ENCODE results near the gene SRCAP.

The SRCAP gene

GRCh38 chr16:30744183-30744582 lies 45.2 kb downstream of the SRCAP start:
- H3K27ac ChIP-seq (ENCODE audit: low read depth, low read length) = peak overlapping the region; percentile 49
- H3K4me1 ChIP-seq (ENCODE audit: insufficient read depth, low read length) = peaks cover 26% of the 10 kb centered on the region
- peaks cover 23% of the 10 kb centered on the region for H3K36me3 ChIP-seq (ENCODE audit: insufficient read depth, low read length)
- H3K9me3 ChIP-seq (ENCODE audit: low read length) = no peaks in the 10 kb centered on the region
- no peak overlapping the region for H3K9ac ChIP-seq (ENCODE audit: low read length)
- no peaks in the 10 kb centered on the region for H3K27me3 ChIP-seq (ENCODE audit: control insufficient read depth in 1 of 2, insufficient read depth in 2 of 2, low read length in 2 of 2)
- H3K4me3 ChIP-seq (ENCODE audit: low read depth in 1 of 2, low read length in 2 of 2) = no peak overlapping the region

GRCh38 chr16:30745082-30745481 lies 46.1 kb downstream of the SRCAP start:
- Histone ChIP-seq H3K9me3 (ENCODE audit: low read length) (no peaks in the 10 kb centered on the region), H3K4me1 (ENCODE audit: insufficient read depth, low read length) (peaks cover 26% of the 10 kb centered on the region), H3K4me3 (ENCODE audit: low read depth in 1 of 2, low read length in 2 of 2) (no peak overlapping the region), H3K27ac (ENCODE audit: low read depth, low read length) (no peak overlapping the region), H3K9ac (ENCODE audit: low read length) (no peak overlapping the region), H3K27me3 (ENCODE audit: control insufficient read depth in 1 of 2, insufficient read depth in 2 of 2, low read length in 2 of 2) (no peaks in the 10 kb centered on the region), H3K36me3 (ENCODE audit: insufficient read depth, low read length) (peaks cover 17% of the 10 kb centered on the region)

GRCh38 chr16:30746638-30747175 lies 47.7 kb downstream of the SRCAP start:
- Histone ChIP-seq H3K27ac (ENCODE audit: low read depth, low read length) (no peak overlapping the region), H3K4me1 (ENCODE audit: insufficient read depth, low read length) (peaks cover 12% of the 10 kb centered on the region), H3K36me3 (ENCODE audit: insufficient read depth, low read length) (peaks cover 28% of the 10 kb centered on the region), H3K9me3 (ENCODE audit: low read length) (no peaks in the 10 kb centered on the region), H3K27me3 (ENCODE audit: control insufficient read depth in 1 of 2, insufficient read depth in 2 of 2, low read length in 2 of 2) (no peaks in the 10 kb centered on the region), H3K4me3 (ENCODE audit: low read depth in 1 of 2, low read length in 2 of 2) (no peak overlapping the region), H3K9ac (ENCODE audit: low read length) (no peak overlapping the region)

GRCh38 chr16:30747331-30747730 lies 48.4 kb downstream of the SRCAP start:
- Histone ChIP-seq H3K4me3 (ENCODE audit: low read depth in 1 of 2, low read length in 2 of 2) (peak overlapping the region; percentile 52 to 98), H3K9ac (ENCODE audit: low read length) (no peak overlapping the region), H3K36me3 (ENCODE audit: insufficient read depth, low read length) (peaks cover 23% of the 10 kb centered on the region), H3K27me3 (ENCODE audit: control insufficient read depth in 1 of 2, insufficient read depth in 2 of 2, low read length in 2 of 2) (no peaks in the 10 kb centered on the region), H3K4me1 (ENCODE audit: insufficient read depth, low read length) (peaks cover 7% of the 10 kb centered on the region), H3K27ac (ENCODE audit: low read depth, low read length) (peak overlapping the region; percentile 81), H3K9me3 (ENCODE audit: low read length) (no peaks in the 10 kb centered on the region)

DNA sequence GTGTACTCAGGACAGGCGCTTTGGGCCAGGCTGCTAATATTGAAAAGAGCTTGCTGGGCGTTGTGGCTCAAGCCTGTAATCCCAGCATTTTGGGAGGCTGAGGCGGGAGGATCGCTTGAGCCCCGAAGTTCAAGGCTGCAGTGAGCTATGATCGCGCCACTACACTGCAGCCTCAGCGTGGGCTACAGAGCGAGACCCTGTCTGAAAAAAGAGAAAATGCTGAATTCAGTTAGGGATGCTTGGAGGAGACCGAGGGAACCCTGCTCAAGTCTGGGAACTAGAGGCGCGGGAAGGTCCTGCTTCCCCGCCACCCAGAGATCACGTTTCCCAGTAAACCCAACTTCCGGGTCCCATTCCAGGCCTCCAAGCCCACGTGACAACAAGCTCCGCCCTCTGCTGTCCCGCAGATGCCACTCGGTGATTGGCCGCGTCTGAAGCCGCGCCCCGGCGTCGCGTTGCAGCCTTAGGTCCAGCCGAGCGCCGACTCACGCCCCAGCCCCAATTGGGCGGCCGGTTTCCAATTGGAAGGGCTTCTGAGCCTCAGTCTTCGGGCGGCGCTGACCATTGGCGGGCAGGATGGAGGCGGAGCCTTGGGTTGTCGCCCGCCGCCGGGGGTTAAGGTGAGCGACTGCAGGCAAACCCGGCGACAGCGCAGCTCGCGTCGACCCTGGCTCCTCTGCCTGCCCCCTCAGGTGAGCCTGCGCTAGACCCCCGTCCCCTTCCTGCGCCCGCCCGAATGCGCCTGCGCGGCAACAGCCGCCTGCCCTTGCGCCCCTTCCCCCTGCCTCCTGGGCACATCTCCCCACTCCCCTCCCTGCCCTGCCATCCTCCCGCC lies 49.0 kb downstream of the SRCAP start, which contains the start of gene PHKG2:
Gene PHKG2 (plus strand): TSS at position 627 of the 835 bp plus-strand sequence. CDS start 396 bp downstream, outside the sequence.
- Histone ChIP-seq H3K4me1 (ENCODE audit: insufficient read depth, low read length) (peaks cover 7% of the 10 kb centered on the region), H3K9me3 (ENCODE audit: low read length) (no peaks in the 10 kb centered on the region), H3K36me3 (ENCODE audit: insufficient read depth, low read length) (peaks cover 21% of the 10 kb centered on the region), H3K4me3 (ENCODE audit: low read depth in 1 of 2, low read length in 2 of 2) (peak within 1 kb of the TSS; percentile 71 to 98), H3K27ac (ENCODE audit: low read depth, low read length) (peak within 1 kb of the TSS; percentile 81), H3K9ac (ENCODE audit: low read length) (no peak within 1 kb of the TSS), H3K27me3 (ENCODE audit: control insufficient read depth in 1 of 2, insufficient read depth in 2 of 2, low read length in 2 of 2) (no peaks in the 10 kb centered on the region)

- no peak overlapping the region for H3K9ac ChIP-seq (ENCODE audit: low read length)
- H3K27ac ChIP-seq (ENCODE audit: low read depth, low read length) = peak overlapping the region; percentile 52
- peak overlapping the region; percentile 71 to 98 for H3K4me3 ChIP-seq (ENCODE audit: low read depth in 1 of 2, low read length in 2 of 2)
Observed at GRCh38 chr16:30748634-30749445, 49.9 kb downstream of the SRCAP start.

DNA sequence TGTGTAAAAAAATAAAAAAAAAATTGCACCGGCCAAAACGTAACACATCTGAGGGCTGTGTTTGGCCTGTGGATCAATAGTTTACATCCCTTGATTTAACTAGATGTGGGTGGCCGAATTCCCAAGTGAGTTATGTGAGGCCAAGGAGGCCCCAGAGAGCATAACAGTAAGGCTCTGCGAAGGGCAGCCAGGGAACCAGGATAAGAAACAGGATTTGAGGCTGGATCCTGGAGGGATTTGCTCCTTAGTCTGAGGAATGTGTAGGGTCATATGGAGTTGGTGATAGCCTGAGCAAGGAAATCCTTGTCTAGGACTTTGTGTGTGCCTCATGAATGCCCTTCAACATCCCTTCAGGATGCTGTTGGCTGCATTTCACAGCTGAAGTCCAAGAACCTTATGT lies 51.2 kb downstream of the SRCAP start:
- Histone ChIP-seq H3K27me3 (ENCODE audit: control insufficient read depth in 1 of 2, insufficient read depth in 2 of 2, low read length in 2 of 2) (no peaks in the 10 kb centered on the region), H3K9ac (ENCODE audit: low read length) (no peak overlapping the region), H3K4me3 (ENCODE audit: low read depth in 1 of 2, low read length in 2 of 2) (no peak overlapping the region), H3K9me3 (ENCODE audit: low read length) (no peaks in the 10 kb centered on the region), H3K4me1 (ENCODE audit: insufficient read depth, low read length) (peaks cover 7% of the 10 kb centered on the region), H3K36me3 (ENCODE audit: insufficient read depth, low read length) (peaks cover 22% of the 10 kb centered on the region), H3K27ac (ENCODE audit: low read depth, low read length) (no peak overlapping the region)

More at GRCh38 chr16:30748634-30749445, 49.9 kb downstream of the SRCAP start:
- Histone ChIP-seq H3K27me3 (ENCODE audit: control insufficient read depth in 1 of 2, insufficient read depth in 2 of 2, low read length in 2 of 2) (no peaks in the 10 kb centered on the region), H3K36me3 (ENCODE audit: insufficient read depth, low read length) (peaks cover 25% of the 10 kb centered on the region), H3K9me3 (ENCODE audit: low read length) (no peaks in the 10 kb centered on the region), H3K4me1 (ENCODE audit: insufficient read depth, low read length) (peaks cover 7% of the 10 kb centered on the region)

DNA sequence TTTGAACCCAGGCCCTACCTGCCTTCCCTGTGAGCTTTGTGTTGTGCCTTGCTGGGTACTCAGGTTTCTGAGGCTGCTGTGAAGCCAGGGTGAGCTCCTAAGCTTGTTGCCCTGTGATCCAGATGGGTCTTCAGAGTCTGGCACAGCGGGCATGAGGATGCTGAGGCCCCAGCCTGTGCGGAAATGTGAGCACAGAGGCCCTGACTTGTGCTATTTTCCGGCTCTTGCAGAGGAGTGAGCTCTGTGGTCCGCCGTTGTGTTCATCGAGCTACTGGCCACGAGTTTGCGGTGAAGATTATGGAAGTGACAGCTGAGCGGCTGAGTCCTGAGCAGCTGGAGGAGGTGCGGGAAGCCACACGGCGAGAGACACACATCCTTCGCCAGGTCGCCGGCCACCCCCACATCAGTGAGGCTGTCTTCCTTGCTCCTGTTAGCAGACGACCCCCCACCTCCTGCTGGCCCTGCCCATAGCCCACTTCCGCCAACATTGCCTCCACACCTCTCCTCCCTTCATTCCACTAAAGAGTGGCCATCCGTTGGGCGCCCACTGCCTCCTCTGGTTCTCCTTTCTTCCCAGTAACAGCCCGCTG lies 52.0 kb downstream of the SRCAP start:
- H3K4me1 ChIP-seq (ENCODE audit: insufficient read depth, low read length) = peaks cover 7% of the 10 kb centered on the region
- no peaks in the 10 kb centered on the region for H3K27me3 ChIP-seq (ENCODE audit: control insufficient read depth in 1 of 2, insufficient read depth in 2 of 2, low read length in 2 of 2)
- H3K4me3 ChIP-seq (ENCODE audit: low read depth in 1 of 2, low read length in 2 of 2) = no peak overlapping the region
- no peak overlapping the region for H3K27ac ChIP-seq (ENCODE audit: low read depth, low read length)
- no peak overlapping the region for H3K9ac ChIP-seq (ENCODE audit: low read length)
- peaks cover 19% of the 10 kb centered on the region for H3K36me3 ChIP-seq (ENCODE audit: insufficient read depth, low read length)
- no peaks in the 10 kb centered on the region for H3K9me3 ChIP-seq (ENCODE audit: low read length)

DNA sequence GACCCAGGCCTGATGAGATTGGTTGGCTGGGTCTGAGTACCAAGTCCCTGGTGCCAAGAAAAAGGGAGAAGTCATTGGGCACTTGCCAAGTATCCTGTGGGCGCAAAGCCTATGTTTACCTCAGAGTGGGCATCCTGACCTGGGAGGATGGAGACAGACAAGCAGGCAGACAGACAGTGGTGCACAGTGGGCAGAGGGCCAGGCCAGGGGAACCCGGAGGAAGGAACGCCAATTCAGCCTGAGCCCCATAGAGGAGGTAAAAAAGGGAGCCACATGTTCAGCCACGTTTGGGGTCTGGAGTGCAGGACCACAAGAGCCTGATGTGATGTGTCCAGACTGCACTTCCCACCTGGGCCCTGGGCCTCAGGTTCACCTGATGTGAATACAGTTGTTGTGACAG lies 54.6 kb downstream of the SRCAP start:
- H3K9ac ChIP-seq (ENCODE audit: low read length) = no peak overlapping the region
- peaks cover 19% of the 10 kb centered on the region for H3K36me3 ChIP-seq (ENCODE audit: insufficient read depth, low read length)
- no peaks in the 10 kb centered on the region for H3K27me3 ChIP-seq (ENCODE audit: control insufficient read depth in 1 of 2, insufficient read depth in 2 of 2, low read length in 2 of 2)
- H3K4me3 ChIP-seq (ENCODE audit: low read depth in 1 of 2, low read length in 2 of 2) = no peak overlapping the region
- no peak overlapping the region for H3K27ac ChIP-seq (ENCODE audit: low read depth, low read length)
- H3K9me3 ChIP-seq (ENCODE audit: low read length) = no peaks in the 10 kb centered on the region
- no peaks in the 10 kb centered on the region for H3K4me1 ChIP-seq (ENCODE audit: insufficient read depth, low read length)

DNA sequence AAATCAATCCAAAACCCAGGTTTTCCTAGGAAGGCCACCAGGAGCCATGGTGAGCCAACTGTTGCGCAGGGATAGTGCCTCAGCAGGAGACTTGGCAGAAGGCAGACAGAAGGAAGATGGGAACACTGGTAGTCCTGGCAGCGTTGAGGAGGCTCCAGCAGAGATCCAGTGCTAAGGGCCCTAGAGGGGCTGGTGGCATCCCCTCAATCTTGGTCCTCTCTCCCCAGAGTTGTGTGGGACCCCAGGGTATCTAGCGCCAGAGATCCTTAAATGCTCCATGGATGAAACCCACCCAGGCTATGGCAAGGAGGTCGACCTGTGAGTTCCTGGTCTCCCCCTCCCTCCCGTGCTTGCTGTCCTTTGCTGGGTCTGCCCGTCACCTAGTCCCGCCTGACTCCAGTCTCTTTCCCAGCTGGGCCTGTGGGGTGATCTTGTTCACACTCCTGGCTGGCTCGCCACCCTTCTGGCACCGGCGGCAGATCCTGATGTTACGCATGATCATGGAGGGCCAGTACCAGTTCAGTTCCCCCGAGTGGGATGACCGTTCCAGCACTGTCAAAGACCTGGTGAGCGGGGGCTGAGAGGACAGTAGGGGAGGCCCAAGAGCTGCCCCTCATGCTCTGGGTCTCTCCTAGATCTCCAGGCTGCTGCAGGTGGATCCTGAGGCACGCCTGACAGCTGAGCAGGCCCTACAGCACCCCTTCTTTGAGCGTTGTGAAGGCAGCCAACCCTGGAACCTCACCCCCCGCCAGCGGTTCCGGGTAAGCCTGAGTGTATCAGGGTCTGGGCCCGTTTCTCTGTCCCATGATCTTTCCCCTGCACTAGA lies 57.2 kb downstream of the SRCAP start:
- Histone ChIP-seq H3K36me3 (ENCODE audit: insufficient read depth, low read length) (peaks cover 11% of the 10 kb centered on the region), H3K9me3 (ENCODE audit: low read length) (no peaks in the 10 kb centered on the region)

More for the DNA sequence above, 57.2 kb downstream of the SRCAP start:
- Histone ChIP-seq H3K4me3 (ENCODE audit: low read depth in 1 of 2, low read length in 2 of 2) (no peak overlapping the region), H3K4me1 (ENCODE audit: insufficient read depth, low read length) (peaks cover 5% of the 10 kb centered on the region), H3K9ac (ENCODE audit: low read length) (no peak overlapping the region), H3K27ac (ENCODE audit: low read depth, low read length) (no peak overlapping the region), H3K27me3 (ENCODE audit: control insufficient read depth in 1 of 2, insufficient read depth in 2 of 2, low read length in 2 of 2) (no peaks in the 10 kb centered on the region)

All from muscle layer of colon (tissue), 2 donors.